GM23248 (cell line): Measurements from ENCODE around the gene LGALS8. TPM values are rescaled to one million over a fixed set of nuclear protein-coding genes. Genes with fewer than 3 reads are reported as not detected.
A peak's percentile ranks its signal among the peaks of the same experiment; 100 is the strongest.

Experiments used
- DNase-seq: peaks from one replicate; pipeline ENCODE4 v3.0.0-alpha.2; 2015
- H2AFZ ChIP-seq: fragments of 200-600 bp; sonication (generic); 2 replicates; pipeline ENCODE4 v1.6.1; 2016; ENCODE audit warnings: antibody characterized with exemption
- H3F3A ChIP-seq: fragments of 200-600 bp; sonication (generic); 2 replicates; pipeline ENCODE4 v1.6.1; 2016; ENCODE audit warnings: mild to moderate bottlenecking, antibody characterized with exemption, mixed run types; ENCODE audit not compliant: insufficient read depth
- H3K27ac ChIP-seq: fragments of 200-600 bp; sonication (generic); 2 replicates; pipeline ENCODE4 v1.5.1; 2016; ENCODE audit warnings: mild to moderate bottlenecking
- H3K27me3 ChIP-seq: fragments of 200-600 bp; sonication (generic); replicated peaks from 2 replicates; pipeline ENCODE4 v1.6.1; 2016; ENCODE audit warnings: mild to moderate bottlenecking; ENCODE audit not compliant: insufficient read depth
- H3K36me3 ChIP-seq: fragments of 200-600 bp; sonication (generic); 2 replicates; pipeline ENCODE4 v1.6.1; 2016; ENCODE audit warnings: low read depth, mild to moderate bottlenecking
- H3K4me1 ChIP-seq: fragments of 200-600 bp; sonication (generic); 2 replicates; pipeline ENCODE4 v1.6.1; 2016; ENCODE audit warnings: mild to moderate bottlenecking; ENCODE audit not compliant: insufficient read depth
- H3K4me2 ChIP-seq: fragments of 200-600 bp; sonication (generic); one replicate; pipeline ENCODE4 v1.6.1; 2016; ENCODE audit warnings: mild to moderate bottlenecking; ENCODE audit not compliant: unreplicated experiment
- H3K4me3 ChIP-seq: fragments of 200-600 bp; sonication (generic); 2 replicates; pipeline ENCODE4 v1.5.1; 2016; ENCODE audit warnings: mild to moderate bottlenecking
- H3K79me2 ChIP-seq: fragments of 200-600 bp; sonication (generic); 2 replicates; pipeline ENCODE4 v1.6.1; 2016; ENCODE audit warnings: mild to moderate bottlenecking; ENCODE audit not compliant: insufficient read depth
- H3K9ac ChIP-seq: fragments of 200-600 bp; sonication (generic); 2 replicates; pipeline ENCODE4 v1.6.1; 2016; ENCODE audit warnings: mild to moderate bottlenecking
- H3K9me2 ChIP-seq: fragments of 200-600 bp; sonication (generic); 2 replicates; pipeline ENCODE4 v1.6.1; 2016; ENCODE audit warnings: mixed run types, mild to moderate bottlenecking, moderate library complexity; ENCODE audit not compliant: insufficient read depth
- H3K9me3 ChIP-seq: fragments of 200-600 bp; sonication (generic); one replicate; pipeline ENCODE4 v1.6.1; 2017; ENCODE audit warnings: low read depth
- H4K20me1 ChIP-seq: fragments of 200-600 bp; sonication (generic); 2 replicates; pipeline ENCODE4 v1.6.0; 2016; ENCODE audit not compliant: insufficient read depth
- EZH2 ChIP-seq: fragments of 200-600 bp; sonication (generic); IDR thresholded peaks from 2 replicates; pipeline ENCODE4 v1.6.1; 2018; ENCODE audit warnings: antibody characterized with exemption, mild to moderate bottlenecking; ENCODE audit not compliant: insufficient read depth, poor library complexity, severe bottlenecking
- EZH2phosphoT487 ChIP-seq: fragments of 200-600 bp; sonication (generic); IDR thresholded peaks from 2 replicates; pipeline ENCODE4 v1.6.1; 2018; ENCODE audit warnings: antibody characterized with exemption, moderate library complexity, mild to moderate bottlenecking, low read depth; ENCODE audit not compliant: insufficient read depth
- WGBS, 2 experiments: methylation state at CpG; one replicate each; pipeline ENCODE4 v1.1.6; 2015 to 2017; ENCODE audit warnings: low lambda C conversion rate in 2 of 2, low coverage in 1 of 2; ENCODE audit errors: missing lambda C conversion rate in 2 of 2; 5-methylcytosine and 5-hydroxymethylcytosine counted together
- in situ Hi-C: fragments of 300-500 bp; cut with MboI; formaldehyde crosslinking; loops from 2 replicates; pipeline ENCODE4 v1.15.0; 2020
- polyA plus RNA-seq: library from polyadenylated mRNA; unstranded; fragments of >200 nt; fragmentation: Nextera tagmentation; extraction: Ambion mirVana; gene quantifications from 2 replicates; pipeline ENCODE4 v1.2.1, GENCODE V29; 2016
- total RNA-seq: library from RNA; depleted of rRNA; stranded (reverse); fragments of >200 nt; shearing (Covaris generic); gene quantifications from 2 replicates; pipeline ENCODE4 v1.2.3, GENCODE V29; 2014

Gene LGALS8
- total and polyA plus RNA-seq, 2 experiments from 2014 or later, result 43.3 to 68.6 TPM

DNA sequence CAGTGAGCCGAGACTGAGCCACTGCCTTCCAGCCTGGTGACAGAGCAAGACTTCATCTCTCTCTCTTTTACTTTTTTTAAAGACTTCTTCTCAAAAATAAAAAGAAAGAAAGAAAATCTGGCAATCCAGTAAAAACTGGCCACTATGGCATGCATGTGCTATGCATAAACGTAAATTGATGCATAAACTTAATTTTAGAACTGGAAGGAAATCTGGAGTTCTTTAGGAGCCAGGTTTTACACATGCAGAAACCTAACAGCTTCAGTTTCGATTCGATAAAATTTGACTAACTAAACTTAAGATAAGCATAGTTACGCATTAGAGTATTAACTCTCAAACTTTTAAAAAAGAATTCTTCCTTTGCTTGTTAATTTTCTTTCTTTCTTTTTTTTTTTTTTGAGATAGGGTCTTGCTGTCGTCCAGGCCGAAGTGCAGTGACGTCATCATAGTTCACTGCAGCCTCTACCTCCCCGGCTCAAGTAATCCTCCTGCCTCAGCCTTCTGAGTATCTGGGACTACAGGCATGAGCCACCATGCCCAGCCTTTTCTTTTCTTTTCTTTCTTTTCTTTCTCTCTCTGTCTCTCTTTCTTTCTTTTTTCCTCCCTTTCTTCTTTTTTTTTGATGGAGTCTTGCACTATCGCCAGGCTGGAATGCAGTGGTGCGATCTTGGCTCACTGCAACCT, 11.9 kb upstream of the LGALS8 start:
- H3K27ac ChIP-seq, result no peak overlapping the region
- H3K36me3 ChIP-seq, result no peaks in the 10 kb centered on the region
- no peak overlapping the region for H3K4me2 ChIP-seq
- H3K4me3 ChIP-seq, result no peak overlapping the region
- no peaks in the 10 kb centered on the region for H3K27me3 ChIP-seq
- peaks cover 5% of the 10 kb centered on the region for H3F3A ChIP-seq
- H4K20me1 ChIP-seq, result no peaks in the 10 kb centered on the region
- H3K9me3 ChIP-seq, result no peaks in the 10 kb centered on the region
- H3K9me2 ChIP-seq, result no peaks in the 10 kb centered on the region
- DNase-seq, result no peak
- H3K9ac ChIP-seq, result no peak overlapping the region
- no peak overlapping the region for H2AFZ ChIP-seq
- in situ Hi-C loops, result no loop called here
- peaks cover 12% of the 10 kb centered on the region for H3K4me1 ChIP-seq
- H3K79me2 ChIP-seq, result no peaks in the 10 kb centered on the region
- TF ChIP-seq EZH2 (no peak), EZH2phosphoT487 (no peak)
- 64 to 65% methylated on average over 11 of the region's 11 CpGs for WGBS, 2 experiments

DNA sequence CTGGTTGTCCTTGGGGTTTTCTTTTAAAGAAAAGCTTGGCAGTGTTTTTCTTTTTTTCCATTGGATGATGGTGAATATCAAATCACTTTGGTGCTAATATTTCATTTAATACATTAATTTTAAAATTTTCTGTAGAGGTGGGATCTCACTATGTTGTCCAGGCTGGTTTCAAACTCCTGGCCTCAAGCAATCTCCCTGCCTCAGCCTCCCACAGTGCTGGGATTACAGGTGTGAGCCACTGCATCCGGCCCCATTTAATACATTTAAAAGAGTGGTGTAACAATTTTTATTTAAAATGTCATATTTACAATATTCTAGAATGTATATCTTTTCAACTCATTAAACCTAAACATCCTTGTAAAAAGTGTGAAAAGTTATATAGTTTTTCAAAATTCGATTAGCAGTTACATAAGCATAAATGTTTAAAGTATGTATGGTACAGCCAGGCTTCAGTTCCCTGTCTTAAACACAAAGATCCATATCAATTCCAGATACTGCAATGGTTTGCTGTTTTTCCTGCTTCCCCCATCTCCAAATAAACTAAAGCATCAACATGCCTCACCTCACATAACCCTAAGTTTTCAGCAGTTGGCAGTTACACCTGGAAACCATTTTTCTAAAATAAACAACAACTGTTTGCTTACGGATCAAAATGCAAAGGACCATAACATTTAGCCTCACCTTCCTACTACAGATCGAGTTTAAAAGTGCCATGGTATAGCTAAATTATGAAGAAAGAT, 8.9 kb upstream of the LGALS8 start:
- DNase-seq, result no peak
- Histone ChIP-seq H3K4me2 (no peak overlapping the region), H3K9me2 (no peaks in the 10 kb centered on the region), H3K36me3 (no peaks in the 10 kb centered on the region), H3K9me3 (no peaks in the 10 kb centered on the region), H3K9ac (no peak overlapping the region), H3K27me3 (no peaks in the 10 kb centered on the region), H4K20me1 (no peaks in the 10 kb centered on the region), H3K79me2 (no peaks in the 10 kb centered on the region), H3K4me3 (no peak overlapping the region), H2AFZ (no peak overlapping the region), H3F3A (no peaks in the 10 kb centered on the region), H3K4me1 (peaks cover 8% of the 10 kb centered on the region), H3K27ac (no peak overlapping the region)
- WGBS, 2 experiments, result 55 to 59% methylated on average over 4 of the region's 4 CpGs
- in situ Hi-C loops, result no loop called here
- no peak for TF ChIP-seq EZH2phosphoT487
- no peak for TF ChIP-seq EZH2

DNA sequence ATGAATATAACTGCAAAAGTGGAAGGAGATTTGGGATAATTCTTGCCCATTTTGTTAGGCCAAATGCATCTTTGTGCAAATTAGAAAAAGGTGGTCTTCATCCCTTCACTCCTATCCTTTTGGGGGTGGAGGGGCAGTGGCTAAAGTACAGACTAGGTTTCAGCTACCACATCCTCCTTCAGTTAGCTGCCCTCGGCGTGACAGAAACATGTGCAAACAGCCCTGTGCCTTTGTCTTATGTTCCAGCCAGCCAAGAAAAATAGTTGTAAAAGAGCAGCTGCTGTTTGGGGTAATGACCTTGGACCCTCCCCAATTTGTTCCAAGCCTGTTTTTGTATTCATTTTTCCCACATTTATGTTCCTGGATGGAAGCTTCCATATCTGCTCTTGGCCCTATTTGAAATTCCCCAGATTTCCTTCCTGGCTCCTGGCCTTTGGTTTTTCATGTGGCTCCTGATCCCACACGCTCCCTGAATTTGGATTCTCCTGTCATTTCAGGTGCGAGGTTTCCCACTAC, 8.3 kb upstream of the LGALS8 start:
- no peak for DNase-seq
- Histone ChIP-seq H4K20me1 (no peaks in the 10 kb centered on the region), H3K27ac (no peak overlapping the region), H3K27me3 (no peaks in the 10 kb centered on the region), H3K79me2 (no peaks in the 10 kb centered on the region), H3K9me2 (no peaks in the 10 kb centered on the region), H3F3A (no peaks in the 10 kb centered on the region), H3K4me3 (no peak overlapping the region), H3K9me3 (no peaks in the 10 kb centered on the region), H2AFZ (no peak overlapping the region), H3K4me1 (peaks cover 8% of the 10 kb centered on the region), H3K36me3 (no peaks in the 10 kb centered on the region), H3K4me2 (no peak overlapping the region), H3K9ac (no peak overlapping the region)
- in situ Hi-C loops, result no loop called here
- 62 to 69% methylated on average over 4 of the region's 4 CpGs for WGBS, 2 experiments
- no peak for TF ChIP-seq EZH2
- no peak for TF ChIP-seq EZH2phosphoT487

DNA sequence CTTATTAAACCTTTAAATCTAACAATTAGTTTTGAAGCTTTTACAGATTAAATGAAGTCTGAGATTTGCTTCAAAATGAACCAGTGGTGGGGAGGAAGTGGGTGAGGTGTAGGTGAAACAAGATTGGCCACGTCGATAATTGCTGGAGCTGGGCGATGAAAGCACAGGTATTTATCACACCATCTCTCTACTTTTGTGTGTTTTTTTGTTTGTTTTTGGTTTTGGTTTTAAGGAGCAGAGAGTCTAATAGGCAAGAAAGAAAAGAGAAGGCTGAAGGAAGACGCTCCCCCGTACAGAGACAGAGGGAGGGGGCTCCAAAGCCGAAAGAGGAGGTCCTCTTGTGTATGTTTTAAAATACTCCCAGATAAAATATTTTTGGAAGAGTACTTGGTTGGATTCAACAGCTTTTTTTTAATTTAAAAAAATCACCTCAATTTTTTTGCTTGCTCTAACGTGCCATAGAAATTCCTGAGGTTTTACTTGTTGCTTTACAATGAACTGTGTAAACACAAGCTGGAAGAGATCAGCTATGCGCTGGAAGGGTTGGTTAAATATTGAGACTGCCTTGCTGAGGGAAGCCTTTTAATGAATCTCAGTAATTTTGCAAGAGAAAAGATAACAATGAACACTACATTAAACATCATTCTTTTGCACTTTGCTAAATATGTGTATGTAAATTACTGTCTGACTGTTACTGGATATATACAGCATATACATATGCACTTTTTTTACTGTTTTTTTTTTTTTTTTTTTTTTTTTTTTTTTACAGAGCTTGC, 6.7 kb upstream of the LGALS8 start:
- in situ Hi-C loops, result no loop called here

More for the DNA sequence above, 6.7 kb upstream of the LGALS8 start:
- TF ChIP-seq EZH2phosphoT487, result no peak
- no peak for TF ChIP-seq EZH2
- H3K4me1 ChIP-seq, result peaks cover 8% of the 10 kb centered on the region
- H3F3A ChIP-seq, result no peaks in the 10 kb centered on the region
- H3K9me3 ChIP-seq, result no peaks in the 10 kb centered on the region
- no peak overlapping the region for H3K27ac ChIP-seq
- no peaks in the 10 kb centered on the region for H4K20me1 ChIP-seq
- H2AFZ ChIP-seq, result no peak overlapping the region; the same call in 1 of the 2 replicates
- H3K9me2 ChIP-seq, result no peaks in the 10 kb centered on the region
- 27 to 29% methylated on average over 8 of the region's 8 CpGs for WGBS, 2 experiments
- H3K4me2 ChIP-seq, result peak overlapping the region; percentile 23
- no peaks in the 10 kb centered on the region for H3K27me3 ChIP-seq
- H3K9ac ChIP-seq, result no peak overlapping the region
- DNase-seq, result peak; percentile 64
- H3K36me3 ChIP-seq, result no peaks in the 10 kb centered on the region
- no peaks in the 10 kb centered on the region for H3K79me2 ChIP-seq
- no peak overlapping the region for H3K4me3 ChIP-seq
